HepG2 (cell line): Measurements from ENCODE around the gene ABCF1. TPM values are rescaled to one million over a fixed set of nuclear protein-coding genes. Genes with fewer than 3 reads are reported as not detected.

Experiments
- ATM ChIP-seq: fragments of 450-650 bp; IDR thresholded peaks from 2 replicates; pipeline ENCODE4 v1.7.1; 2017; ENCODE audit warnings: mild to moderate bottlenecking, borderline replicate concordance
- HOXA9 ChIP-seq: sonication (generic); formaldehyde crosslinking; IDR thresholded peaks from 2 replicates; pipeline ENCODE4 v1.8.1; 2022; ENCODE audit warnings: missing genetic modification reagents, mild to moderate bottlenecking, moderate library complexity, borderline replicate concordance
- PTBP1 ChIP-seq: fragments of 200-400 bp; formaldehyde crosslinking; IDR thresholded peaks from 2 replicates; pipeline ENCODE4 v1.6.1; 2018; ENCODE audit warnings: low read length, low read depth; ENCODE audit not compliant: poor library complexity, severe bottlenecking
- SUZ12 ChIP-seq: fragments of 150-350 bp; IDR thresholded peaks from 2 replicates; pipeline ENCODE4 v1.6.1; 2014; ENCODE audit warnings: low read depth, low read length
- ZNF12 ChIP-seq: sonication (generic); formaldehyde crosslinking; IDR thresholded peaks from 2 replicates; pipeline ENCODE4 v1.5.0; 2020; ENCODE audit warnings: missing genetic modification reagents
- ZNF276 ChIP-seq: sonication (generic); formaldehyde crosslinking; IDR thresholded peaks from 2 replicates; pipeline ENCODE4 v1.4.0; 2020; ENCODE audit warnings: mild to moderate bottlenecking, low read depth, missing genetic modification reagents
- ZNF558 ChIP-seq: sonication (generic); formaldehyde crosslinking; IDR thresholded peaks from 2 replicates; pipeline ENCODE4 v1.9.0; 2022; ENCODE audit warnings: mild to moderate bottlenecking, missing genetic modification reagents, borderline replicate concordance
- ZNF652 ChIP-seq: IDR thresholded peaks from 2 replicates; pipeline ENCODE4 v1.6.1; 2016; ENCODE audit warnings: low read depth, borderline replicate concordance
- ZNF704 ChIP-seq: sonication (generic); formaldehyde crosslinking; IDR thresholded peaks from 2 replicates; pipeline ENCODE4 v1.8.1; 2023; ENCODE audit warnings: mild to moderate bottlenecking, inconsistent platforms, moderate library complexity, missing genetic modification reagents, borderline replicate concordance
- ZNF746 ChIP-seq: sonication (generic); formaldehyde crosslinking; IDR thresholded peaks from 2 replicates; pipeline ENCODE4 v1.8.0; 2022; ENCODE audit warnings: mild to moderate bottlenecking, missing genetic modification reagents
- ZNF75D ChIP-seq: sonication (generic); formaldehyde crosslinking; IDR thresholded peaks from 2 replicates; pipeline ENCODE4 v1.8.1; 2023; ENCODE audit warnings: missing genetic modification reagents, mild to moderate bottlenecking, borderline replicate concordance
- polyA plus RNA-seq, 8 experiments: library from polyadenylated mRNA; depleted of rRNA in 3 of 8; stranded (reverse) in 7 of 8; unstranded in 1 of 8; fragments of >200 nt; fragmentation: Illumina TruSeq in 4 of 8; extraction: Trizol in 4 of 8; gene quantifications; 2 replicates each; pipeline versions ENCODE4 v1.2.1 to v1.2.3, GENCODE V29; 2011 to 2016; ENCODE audit warnings: low read depth in 4 of 8, missing spikeins in 1 of 8, mixed read lengths in 1 of 8; ENCODE audit not compliant: insufficient read depth in 1 of 8
- total RNA-seq, 5 experiments: library from RNA; depleted of rRNA; stranded (reverse); fragments of >200 nt; fragmentation: Illumina TruSeq; extraction: Trizol; gene quantifications; 2 replicates each; pipeline ENCODE4 v1.2.3, GENCODE V29; 2016; ENCODE audit warnings: low read depth in 1 of 5
- TF ChIP-seq, protein P1 (sequence below): IDR thresholded peaks from 2 replicates; pipeline ENCODE4 v1.6.1; 2016; ENCODE audit warnings: low read depth
- TF ChIP-seq, protein P2 (sequence below): sonication (generic); formaldehyde crosslinking; IDR thresholded peaks from 2 replicates; pipeline ENCODE4 v1.5.1; 2020; ENCODE audit warnings: mild to moderate bottlenecking, missing genetic modification reagents, moderate library complexity
- TF ChIP-seq, protein P3 (sequence below): sonication (generic); formaldehyde crosslinking; IDR thresholded peaks from 2 replicates; pipeline ENCODE4 v1.9.0; 2021; ENCODE audit warnings: missing genetic modification reagents, mild to moderate bottlenecking, borderline replicate concordance
- TF ChIP-seq, protein P4 (sequence below): sonication (generic); formaldehyde crosslinking; IDR thresholded peaks from 2 replicates; pipeline ENCODE4 v1.5.0; 2020; ENCODE audit warnings: missing genetic modification reagents, mild to moderate bottlenecking, borderline replicate concordance
- TF ChIP-seq, protein P5 (sequence below): sonication (generic); formaldehyde crosslinking; IDR thresholded peaks from 2 replicates; pipeline ENCODE4 v1.8.0; 2022; ENCODE audit warnings: mild to moderate bottlenecking, missing genetic modification reagents; ENCODE audit not compliant: insufficient replicate concordance

The ABCF1 gene
- total and polyA plus RNA-seq, 2 of the 13 experiments (the other 11 are each of a cell fraction or from before 2014, with no cell fraction given): 25.4 to 98.9 TPM

DNA sequence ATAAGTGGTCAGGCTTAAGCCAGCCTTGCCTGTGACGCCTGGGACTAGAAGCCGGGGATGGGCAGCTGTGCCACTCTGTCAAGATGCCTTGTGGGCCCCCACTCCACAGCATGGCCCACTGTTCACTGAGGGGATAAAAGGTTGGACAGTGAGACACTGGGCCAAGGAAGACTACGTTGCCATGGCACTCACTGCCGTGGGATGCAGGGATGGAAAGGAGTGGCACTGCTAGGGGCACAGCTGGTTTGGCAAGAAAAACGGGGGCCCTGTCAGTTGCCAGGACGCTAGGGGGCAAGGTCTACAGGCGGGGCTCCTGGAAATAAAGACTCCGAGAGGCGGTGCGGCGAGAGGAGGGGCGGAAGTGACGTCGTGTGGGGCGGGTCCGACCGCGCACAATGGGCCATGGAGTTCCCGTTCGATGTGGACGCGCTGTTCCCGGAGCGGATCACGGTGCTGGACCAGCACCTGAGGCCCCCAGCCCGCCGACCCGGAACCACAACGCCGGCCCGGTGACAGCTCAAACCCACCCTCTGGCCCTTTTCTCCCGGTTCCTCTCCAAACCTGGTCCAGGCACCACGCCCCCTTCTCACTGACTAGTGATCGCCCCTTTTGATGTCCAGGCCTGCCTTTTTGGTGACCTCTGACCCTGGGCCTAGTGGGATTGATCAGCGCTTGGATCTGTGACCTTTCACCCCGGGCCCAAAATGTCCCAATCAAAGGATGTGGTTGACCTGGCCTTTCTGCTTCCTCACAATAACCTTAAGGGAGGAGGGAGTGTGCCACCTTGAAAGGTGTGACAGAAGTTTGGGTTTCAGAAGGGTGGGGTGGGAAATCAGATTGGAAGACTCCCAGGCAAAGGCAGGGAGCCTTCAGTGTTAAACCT, 55.5 kb downstream of the ABCF1 start, which contains the start of gene ATAT1 (continued):
- TF ChIP-seq ZNF558 (CRISPR knock-in tag): peak; percentile 63; the same call in 1 of the 2 replicates
- peak; percentile 50; the same call in 1 of the 2 replicates for TF ChIP-seq ZNF746 (CRISPR knock-in tag)
- TF ChIP-seq ZNF276: no peak; the same call in 1 of the 2 replicates
- no peak for TF ChIP-seq ZNF12 (CRISPR knock-in tag)
- no peak for TF ChIP-seq SUZ12
- no peak for TF ChIP-seq ZNF652 (CRISPR knock-in tag)
- peak; percentile 77 for TF ChIP-seq ZNF704 (CRISPR knock-in tag)
- TF ChIP-seq, protein P1, sequence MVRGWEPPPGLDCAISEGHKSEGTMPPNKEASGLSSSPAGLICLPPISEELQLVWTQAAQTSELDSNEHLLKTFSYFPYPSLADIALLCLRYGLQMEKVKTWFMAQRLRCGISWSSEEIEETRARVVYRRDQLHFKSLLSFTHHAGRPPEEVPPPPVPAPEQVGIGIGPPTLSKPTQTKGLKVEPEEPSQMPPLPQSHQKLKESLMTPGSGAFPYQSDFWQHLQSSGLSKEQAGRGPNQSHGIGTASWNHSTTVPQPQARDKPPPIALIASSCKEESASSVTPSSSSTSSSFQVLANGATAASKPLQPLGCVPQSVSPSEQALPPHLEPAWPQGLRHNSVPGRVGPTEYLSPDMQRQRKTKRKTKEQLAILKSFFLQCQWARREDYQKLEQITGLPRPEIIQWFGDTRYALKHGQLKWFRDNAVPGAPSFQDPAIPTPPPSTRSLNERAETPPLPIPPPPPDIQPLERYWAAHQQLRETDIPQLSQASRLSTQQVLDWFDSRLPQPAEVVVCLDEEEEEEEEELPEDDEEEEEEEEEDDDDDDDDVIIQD (CRISPR knock-in tag): no peak
- TF ChIP-seq ZNF75D (CRISPR knock-in tag): no peak
- peak; percentile 34 for TF ChIP-seq PTBP1
- TF ChIP-seq, protein P2, sequence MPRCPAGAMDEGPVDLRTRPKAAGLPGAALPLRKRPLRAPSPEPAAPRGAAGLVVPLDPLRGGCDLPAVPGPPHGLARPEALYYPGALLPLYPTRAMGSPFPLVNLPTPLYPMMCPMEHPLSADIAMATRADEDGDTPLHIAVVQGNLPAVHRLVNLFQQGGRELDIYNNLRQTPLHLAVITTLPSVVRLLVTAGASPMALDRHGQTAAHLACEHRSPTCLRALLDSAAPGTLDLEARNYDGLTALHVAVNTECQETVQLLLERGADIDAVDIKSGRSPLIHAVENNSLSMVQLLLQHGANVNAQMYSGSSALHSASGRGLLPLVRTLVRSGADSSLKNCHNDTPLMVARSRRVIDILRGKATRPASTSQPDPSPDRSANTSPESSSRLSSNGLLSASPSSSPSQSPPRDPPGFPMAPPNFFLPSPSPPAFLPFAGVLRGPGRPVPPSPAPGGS (CRISPR knock-in tag): peak; percentile 85; the same call in 1 of the 2 replicates
- TF ChIP-seq, protein P3, sequence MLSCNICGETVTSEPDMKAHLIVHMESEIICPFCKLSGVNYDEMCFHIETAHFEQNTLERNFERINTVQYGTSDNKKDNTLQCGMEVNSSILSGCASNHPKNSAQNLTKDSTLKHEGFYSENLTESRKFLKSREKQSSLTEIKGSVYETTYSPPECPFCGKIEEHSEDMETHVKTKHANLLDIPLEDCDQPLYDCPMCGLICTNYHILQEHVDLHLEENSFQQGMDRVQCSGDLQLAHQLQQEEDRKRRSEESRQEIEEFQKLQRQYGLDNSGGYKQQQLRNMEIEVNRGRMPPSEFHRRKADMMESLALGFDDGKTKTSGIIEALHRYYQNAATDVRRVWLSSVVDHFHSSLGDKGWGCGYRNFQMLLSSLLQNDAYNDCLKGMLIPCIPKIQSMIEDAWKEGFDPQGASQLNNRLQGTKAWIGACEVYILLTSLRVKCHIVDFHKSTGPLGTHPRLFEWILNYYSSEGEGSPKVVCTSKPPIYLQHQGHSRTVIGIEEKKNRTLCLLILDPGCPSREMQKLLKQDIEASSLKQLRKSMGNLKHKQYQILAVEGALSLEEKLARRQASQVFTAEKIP (CRISPR knock-in tag): no peak
- TF ChIP-seq, protein P4, sequence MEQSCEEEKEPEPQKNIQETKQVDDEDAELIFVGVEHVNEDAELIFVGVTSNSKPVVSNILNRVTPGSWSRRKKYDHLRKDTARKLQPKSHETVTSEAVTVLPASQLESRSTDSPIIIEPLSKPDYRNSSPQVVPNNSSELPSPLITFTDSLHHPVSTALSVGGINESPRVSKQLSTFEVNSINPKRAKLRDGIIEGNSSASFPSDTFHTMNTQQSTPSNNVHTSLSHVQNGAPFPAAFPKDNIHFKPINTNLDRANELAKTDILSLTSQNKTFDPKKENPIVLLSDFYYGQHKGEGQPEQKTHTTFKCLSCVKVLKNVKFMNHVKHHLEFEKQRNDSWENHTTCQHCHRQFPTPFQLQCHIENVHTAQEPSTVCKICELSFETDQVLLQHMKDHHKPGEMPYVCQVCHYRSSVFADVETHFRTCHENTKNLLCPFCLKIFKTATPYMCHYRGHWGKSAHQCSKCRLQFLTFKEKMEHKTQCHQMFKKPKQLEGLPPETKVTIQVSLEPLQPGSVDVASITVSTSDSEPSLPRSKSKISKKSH: peak; percentile 72
- no peak for TF ChIP-seq HOXA9
- TF ChIP-seq, protein P5, sequence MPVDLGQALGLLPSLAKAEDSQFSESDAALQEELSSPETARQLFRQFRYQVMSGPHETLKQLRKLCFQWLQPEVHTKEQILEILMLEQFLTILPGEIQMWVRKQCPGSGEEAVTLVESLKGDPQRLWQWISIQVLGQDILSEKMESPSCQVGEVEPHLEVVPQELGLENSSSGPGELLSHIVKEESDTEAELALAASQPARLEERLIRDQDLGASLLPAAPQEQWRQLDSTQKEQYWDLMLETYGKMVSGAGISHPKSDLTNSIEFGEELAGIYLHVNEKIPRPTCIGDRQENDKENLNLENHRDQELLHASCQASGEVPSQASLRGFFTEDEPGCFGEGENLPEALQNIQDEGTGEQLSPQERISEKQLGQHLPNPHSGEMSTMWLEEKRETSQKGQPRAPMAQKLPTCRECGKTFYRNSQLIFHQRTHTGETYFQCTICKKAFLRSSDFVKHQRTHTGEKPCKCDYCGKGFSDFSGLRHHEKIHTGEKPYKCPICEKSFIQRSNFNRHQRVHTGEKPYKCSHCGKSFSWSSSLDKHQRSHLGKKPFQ (CRISPR knock-in tag): peak; percentile 72
- TF ChIP-seq ATM: no peak
